ENCODE results near the gene MAP3K21. TPM values are rescaled to one million over a fixed set of nuclear protein-coding genes. Genes with fewer than 3 reads are reported as not detected.

The MAP3K21 gene
- 21.0 TPM for total RNA-seq

GRCh38 chr1:233327651-233328141, at the start of gene MAP3K21:
Gene MAP3K21 (plus strand): TSS chr1:233327724. CDS start chr1:233328029, 305 bp downstream.

DNA sequence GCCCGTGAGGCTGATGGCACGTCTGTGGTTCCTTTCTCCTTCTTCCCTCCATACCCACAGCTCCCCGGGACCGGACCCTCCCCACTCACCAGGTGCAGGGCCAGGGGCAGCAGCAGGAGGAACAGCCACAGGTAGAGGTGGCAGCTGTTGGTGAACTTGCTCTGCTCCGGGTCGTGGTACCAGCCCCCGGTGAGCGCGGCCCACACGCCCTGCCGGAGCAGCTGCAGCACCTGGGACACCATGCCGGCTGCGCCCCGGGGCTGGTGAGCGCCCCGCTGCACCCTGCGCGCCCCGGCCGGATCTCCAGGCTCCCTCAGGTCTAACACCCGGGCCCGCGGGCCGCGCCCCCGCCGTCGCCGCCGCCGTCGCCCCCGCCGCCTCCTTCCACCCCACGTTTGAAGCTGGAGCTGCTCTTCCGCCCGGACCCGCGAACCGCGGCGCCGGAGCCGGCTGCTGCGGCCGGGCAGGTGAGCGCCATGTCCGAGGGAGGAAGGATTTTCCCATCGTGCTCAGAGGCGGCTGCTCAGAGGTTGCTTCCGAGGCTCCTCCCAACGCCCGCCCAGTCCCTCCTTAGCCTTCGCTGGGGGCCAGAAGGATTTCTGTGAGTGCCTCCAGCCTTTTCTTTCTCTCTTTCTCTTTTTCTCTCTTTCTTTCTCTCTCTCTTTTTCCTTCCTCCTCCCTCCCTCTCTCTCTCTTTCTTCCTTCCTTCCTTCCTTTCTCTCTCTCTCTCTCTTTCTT, 32.1 kb upstream of the MAP3K21 start, which contains the start of gene PCNX2:
TSS of gene PCNX2 (minus strand) at position 489 of the 738 bp plus-strand sequence. CDS start at position 242, 247 bp downstream.

Other genes starting within 250 kb of the MAP3K21 start
- gene PCNX2, start 32.0 kb upstream of the MAP3K21 start, total RNA-seq: 30.4 TPM